DMS 273 treated with DMSO at 0.1 percent for 48 hours (cell line): ENCODE results near the gene KIF12.
"Not testable (repeated sequence)": the region's sequence is repeated elsewhere in the genome, so short reads cannot be mapped to it uniquely, and the experiment has no call there.

Experiments
- DNase-seq: peaks from one replicate; lab custom pipeline; 2025; lab: John Stamatoyannopoulos, UW

KIF12 gene

GRCh38 chr9:114098936-114099668, at the start of gene KIF12:
Gene KIF12, minus strand, starts transcription at chr9:114099292. Its CDS starts 16 bp downstream, at chr9:114099276.
- peak; percentile 76 for DNase-seq

GRCh38 chr9:114146735-114147134, 47.6 kb upstream of the KIF12 start:
- no peak for DNase-seq

GRCh38 chr9:114143234-114143633, 44.1 kb upstream of the KIF12 start:
- DNase-seq, result no peak

GRCh38 chr9:114141553-114142402, 42.7 kb upstream of the KIF12 start:
- DNase-seq, result no peak

- DNase-seq, result no peak
These were observed 41.8 kb upstream of the KIF12 start for GRCh38 chr9:114140850-114141249.

- DNase-seq, result no peak
These were observed 41.3 kb upstream of the KIF12 start for GRCh38 chr9:114140401-114140800.

GRCh38 chr9:114139071-114139470, 40.0 kb upstream of the KIF12 start:
- no peak for DNase-seq

GRCh38 chr9:114138552-114138971, 39.5 kb upstream of the KIF12 start:
- no peak for DNase-seq

- no peak for DNase-seq
These were observed 38.7 kb upstream of the KIF12 start for GRCh38 chr9:114137831-114138230.

GRCh38 chr9:114134827-114135396, 35.8 kb upstream of the KIF12 start:
- no peak for DNase-seq

- DNase-seq, result no peak
These were observed 33.4 kb upstream of the KIF12 start for GRCh38 chr9:114132550-114132918.

GRCh38 chr9:114131808-114132549, 32.9 kb upstream of the KIF12 start:
- DNase-seq, result no peak

GRCh38 chr9:114130624-114131277, 31.7 kb upstream of the KIF12 start:
- no peak for DNase-seq

- DNase-seq, result no peak
These were observed 31.0 kb upstream of the KIF12 start for GRCh38 chr9:114130141-114130540.

- DNase-seq, result not testable (repeated sequence)
These were observed 29.7 kb upstream of the KIF12 start for GRCh38 chr9:114128759-114129158.

GRCh38 chr9:114126247-114127060, 27.4 kb upstream of the KIF12 start:
- no peak for DNase-seq

GRCh38 chr9:114125476-114126013, 26.5 kb upstream of the KIF12 start:
- DNase-seq, result no peak

- DNase-seq, result no peak
These were observed 25.8 kb upstream of the KIF12 start for GRCh38 chr9:114124666-114125475.

GRCh38 chr9:114124138-114124537, 25.0 kb upstream of the KIF12 start:
- DNase-seq, result no peak
